ENCODE results near the gene RABEPK. TPM values are rescaled to one million over a fixed set of nuclear protein-coding genes. Genes with fewer than 3 reads are reported as not detected.
"Not testable (repeated sequence)": the region's sequence is repeated elsewhere in the genome, so short reads cannot be mapped to it uniquely, and the experiment has no call there.

The RABEPK gene
- total RNA-seq, 4 donors from 2014 or later = 11.4 to 14.6 (median 13.3) TPM

DNA sequence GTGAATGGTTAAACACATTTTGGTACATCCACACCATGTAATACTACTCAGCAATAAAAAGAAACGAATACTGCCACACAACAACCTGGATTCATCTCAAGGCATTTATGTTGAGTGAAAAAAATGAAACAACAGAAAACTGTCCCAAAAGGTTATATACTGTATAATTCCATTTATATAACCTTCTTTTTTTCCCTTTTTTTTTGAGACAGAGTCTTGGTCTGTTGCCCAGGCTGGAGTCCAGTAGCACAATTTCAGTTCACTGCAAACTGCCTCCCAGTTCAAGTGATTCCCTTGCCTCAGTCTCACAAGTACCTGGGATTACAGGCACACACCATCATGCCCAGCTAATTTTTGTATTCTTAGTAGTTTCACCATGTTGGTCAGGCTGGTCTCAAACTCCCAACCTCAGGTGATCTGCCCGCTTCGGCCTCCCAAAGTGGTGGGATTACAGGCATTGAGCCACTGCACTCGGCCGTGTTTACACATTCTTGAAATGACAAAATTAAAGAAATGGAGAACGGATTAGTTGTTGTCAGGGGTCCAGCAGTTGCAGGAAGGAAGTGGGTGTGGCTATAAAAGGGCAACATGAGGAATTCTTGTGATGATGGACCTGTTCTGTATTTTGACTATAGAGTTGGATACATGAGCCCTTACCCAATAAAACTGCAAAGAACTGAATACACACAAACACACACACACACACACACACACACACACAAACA, 28.1 kb upstream of the RABEPK start:
- Histone ChIP-seq H3K4me1 (peaks cover 19% of the 10 kb centered on the region), H3K27me3 (no peaks in the 10 kb centered on the region), H3K27ac (no peak overlapping the region), H3K36me3 (peaks cover 15% of the 10 kb centered on the region), H3K4me3 (no peak overlapping the region), H3K9me3 (no peaks in the 10 kb centered on the region)
- DNase-seq (ENCODE audit: low spot score in 2 of 2) = no peak
- TF ChIP-seq, protein P1, sequence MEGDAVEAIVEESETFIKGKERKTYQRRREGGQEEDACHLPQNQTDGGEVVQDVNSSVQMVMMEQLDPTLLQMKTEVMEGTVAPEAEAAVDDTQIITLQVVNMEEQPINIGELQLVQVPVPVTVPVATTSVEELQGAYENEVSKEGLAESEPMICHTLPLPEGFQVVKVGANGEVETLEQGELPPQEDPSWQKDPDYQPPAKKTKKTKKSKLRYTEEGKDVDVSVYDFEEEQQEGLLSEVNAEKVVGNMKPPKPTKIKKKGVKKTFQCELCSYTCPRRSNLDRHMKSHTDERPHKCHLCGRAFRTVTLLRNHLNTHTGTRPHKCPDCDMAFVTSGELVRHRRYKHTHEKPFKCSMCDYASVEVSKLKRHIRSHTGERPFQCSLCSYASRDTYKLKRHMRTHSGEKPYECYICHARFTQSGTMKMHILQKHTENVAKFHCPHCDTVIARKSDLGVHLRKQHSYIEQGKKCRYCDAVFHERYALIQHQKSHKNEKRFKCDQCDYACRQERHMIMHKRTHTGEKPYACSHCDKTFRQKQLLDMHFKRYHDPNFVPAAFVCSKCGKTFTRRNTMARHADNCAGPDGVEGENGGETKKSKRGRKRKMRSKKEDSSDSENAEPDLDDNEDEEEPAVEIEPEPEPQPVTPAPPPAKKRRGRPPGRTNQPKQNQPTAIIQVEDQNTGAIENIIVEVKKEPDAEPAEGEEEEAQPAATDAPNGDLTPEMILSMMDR (IDR thresholded peaks at IDR 0.05) = no peak
- TF ChIP-seq POLR2AphosphoS5 (IDR thresholded peaks at IDR 0.05) (no peak), EP300 (IDR thresholded peaks at IDR 0.05) (no peak), POLR2A (IDR thresholded peaks at IDR 0.05) (no peak)
- WGBS = 64% methylated on average over 6 of the region's 6 CpGs

DNA sequence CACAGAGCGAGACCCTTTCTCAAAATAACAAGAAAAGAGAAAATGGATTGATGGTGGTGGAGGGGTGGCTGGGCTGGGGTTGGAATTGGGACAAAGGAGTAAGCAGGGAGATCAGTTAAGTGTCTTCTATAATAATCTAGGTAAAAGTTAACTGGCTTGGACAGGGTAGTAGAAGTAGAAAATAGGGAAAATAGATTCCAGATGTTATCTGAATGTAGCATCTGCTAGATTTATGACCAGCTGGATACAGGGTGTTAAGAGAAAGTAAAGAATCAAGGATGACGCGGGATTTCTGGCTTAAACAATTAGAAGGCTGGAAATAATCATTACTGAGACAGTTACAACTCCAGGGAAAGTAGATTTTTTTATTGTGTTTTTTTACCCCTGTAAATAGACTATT, 23.7 kb upstream of the RABEPK start:
- Histone ChIP-seq H3K9me3 (no peaks in the 10 kb centered on the region), H3K4me1 (peaks cover 19% of the 10 kb centered on the region), H3K4me3 (peak overlapping the region; percentile 1), H3K36me3 (peaks cover 6% of the 10 kb centered on the region), H3K27ac (peak overlapping the region; percentile 58), H3K27me3 (no peaks in the 10 kb centered on the region)
- DNase-seq (ENCODE audit: low spot score in 2 of 2) = no peak
- 50% methylated on average over 3 of the region's 3 CpGs for WGBS
- no peak for TF ChIP-seq POLR2AphosphoS5 (IDR thresholded peaks at IDR 0.05)
- TF ChIP-seq EP300 (IDR thresholded peaks at IDR 0.05) = no peak
- TF ChIP-seq, protein P1 (IDR thresholded peaks at IDR 0.05) = no peak
- TF ChIP-seq POLR2A (IDR thresholded peaks at IDR 0.05) = no peak

DNA sequence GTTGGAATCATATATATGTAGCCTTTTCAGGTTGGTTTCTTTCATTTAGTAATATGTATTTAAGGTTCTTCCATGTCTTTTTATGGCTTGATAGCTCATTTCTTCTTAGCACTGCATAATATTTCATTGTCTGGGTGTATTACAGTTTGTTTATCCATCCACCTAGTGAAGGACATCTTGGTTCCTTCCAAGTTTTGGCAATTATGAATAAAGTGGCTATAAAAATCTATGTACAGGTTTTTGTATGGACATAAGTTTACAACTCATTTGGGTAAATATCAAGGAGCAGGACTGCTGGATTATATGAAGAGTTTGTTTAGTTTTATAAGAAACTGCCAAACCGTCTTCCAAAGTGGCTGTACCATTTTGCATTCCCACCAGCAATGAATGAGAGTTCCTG, 22.5 kb upstream of the RABEPK start:
- no peaks in the 10 kb centered on the region for H3K27me3 ChIP-seq
- H3K27ac ChIP-seq = no peak overlapping the region
- peaks cover 6% of the 10 kb centered on the region for H3K36me3 ChIP-seq
- TF ChIP-seq, protein P1 (IDR thresholded peaks at IDR 0.05) = no peak
- TF ChIP-seq POLR2A (IDR thresholded peaks at IDR 0.05) (no peak), POLR2AphosphoS5 (IDR thresholded peaks at IDR 0.05) (no peak), EP300 (IDR thresholded peaks at IDR 0.05) (no peak)
- 86% methylated on average over 1 of the region's 1 CpG for WGBS
- no peak overlapping the region for H3K4me3 ChIP-seq
- H3K4me1 ChIP-seq = peaks cover 7% of the 10 kb centered on the region
- DNase-seq (ENCODE audit: low spot score in 2 of 2) = no peak
- H3K9me3 ChIP-seq = no peaks in the 10 kb centered on the region

DNA sequence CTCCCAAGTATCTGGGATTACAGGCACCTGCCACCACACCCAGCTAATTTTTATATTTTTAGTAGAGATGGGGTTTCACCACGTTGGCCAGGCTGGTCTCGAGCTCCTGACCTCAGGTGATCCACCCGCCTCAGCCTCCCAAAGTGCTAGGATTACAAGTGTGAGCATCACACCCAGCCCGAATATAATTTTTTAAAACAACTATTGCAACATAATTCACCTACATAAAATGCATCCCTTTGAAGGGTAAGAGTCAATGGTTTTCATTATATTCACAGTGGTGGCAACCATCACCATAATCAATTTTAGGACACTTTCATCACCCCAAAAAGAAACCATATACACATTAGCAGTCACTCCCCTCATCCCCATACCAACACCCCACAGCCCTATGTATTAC, 20.6 kb upstream of the RABEPK start:
- H3K9me3 ChIP-seq; H3K36me3 ChIP-seq; H3K4me3 ChIP-seq; H3K27me3 ChIP-seq; DNase-seq (ENCODE audit: low spot score in 2 of 2); H3K27ac ChIP-seq: not testable (repeated sequence)
- WGBS = 86% methylated on average over 4 of the region's 4 CpGs
- peaks cover 10% of the 10 kb centered on the region for H3K4me1 ChIP-seq

DNA sequence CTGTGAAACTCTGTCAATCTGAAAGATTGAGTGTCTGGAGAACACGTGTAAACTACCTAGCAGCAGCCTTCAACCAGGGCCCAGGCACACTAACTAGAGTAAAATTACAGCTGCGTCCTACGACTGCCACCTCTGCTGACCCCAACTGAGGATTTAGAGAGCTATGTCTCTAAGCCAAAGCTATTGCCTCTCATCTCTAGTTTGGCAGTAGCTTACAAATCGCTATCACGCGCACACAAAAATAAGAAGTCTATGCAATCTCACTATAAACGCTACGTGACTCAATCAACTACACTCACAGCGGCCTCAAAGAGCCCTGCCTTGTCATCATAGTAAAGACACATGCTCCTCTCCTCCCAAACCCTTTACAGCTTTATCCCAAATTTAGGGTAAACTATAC, 19.5 kb upstream of the RABEPK start:
- DNase-seq (ENCODE audit: low spot score in 2 of 2) = no peak
- no peaks in the 10 kb centered on the region for H3K9me3 ChIP-seq
- H3K4me1 ChIP-seq = peaks cover 15% of the 10 kb centered on the region
- TF ChIP-seq POLR2A (IDR thresholded peaks at IDR 0.05) = no peak
- TF ChIP-seq EP300 (IDR thresholded peaks at IDR 0.05) = no peak
- no peak for TF ChIP-seq POLR2AphosphoS5 (IDR thresholded peaks at IDR 0.05)
- TF ChIP-seq, protein P1 (IDR thresholded peaks at IDR 0.05) = no peak
- no peak overlapping the region for H3K27ac ChIP-seq
- WGBS = 86% methylated on average over 9 of the region's 9 CpGs
- no peak overlapping the region for H3K4me3 ChIP-seq
- no peaks in the 10 kb centered on the region for H3K27me3 ChIP-seq
- H3K36me3 ChIP-seq = peaks cover 6% of the 10 kb centered on the region

DNA sequence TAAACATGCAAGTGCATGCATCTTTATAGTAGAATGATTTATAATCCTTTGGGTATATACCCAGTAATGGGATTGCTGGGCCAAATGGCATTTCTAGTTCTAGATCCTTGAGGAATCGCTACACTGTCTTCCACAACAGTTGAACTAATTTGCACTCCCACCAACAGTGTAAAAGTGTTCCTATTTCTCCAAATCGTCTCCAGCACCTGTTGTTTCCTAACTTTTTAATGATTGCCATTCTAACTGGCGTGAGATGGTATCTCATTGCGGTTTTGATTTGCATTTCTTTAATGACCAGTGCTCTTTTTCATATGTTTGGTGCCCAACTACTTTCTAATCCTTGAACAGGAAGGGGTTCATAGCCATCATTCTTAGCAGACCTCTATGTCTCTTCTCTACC, 18.6 kb upstream of the RABEPK start:
- H3K36me3 ChIP-seq; H3K27ac ChIP-seq; H3K9me3 ChIP-seq; H3K27me3 ChIP-seq; DNase-seq (ENCODE audit: low spot score in 2 of 2); H3K4me3 ChIP-seq: not testable (repeated sequence)
- WGBS = 95% methylated on average over 4 of the region's 4 CpGs
- peaks cover 19% of the 10 kb centered on the region for H3K4me1 ChIP-seq

Data from suprapubic skin (tissue), 4 donors.